ENCODE results near the gene DEAF1.

DNA sequence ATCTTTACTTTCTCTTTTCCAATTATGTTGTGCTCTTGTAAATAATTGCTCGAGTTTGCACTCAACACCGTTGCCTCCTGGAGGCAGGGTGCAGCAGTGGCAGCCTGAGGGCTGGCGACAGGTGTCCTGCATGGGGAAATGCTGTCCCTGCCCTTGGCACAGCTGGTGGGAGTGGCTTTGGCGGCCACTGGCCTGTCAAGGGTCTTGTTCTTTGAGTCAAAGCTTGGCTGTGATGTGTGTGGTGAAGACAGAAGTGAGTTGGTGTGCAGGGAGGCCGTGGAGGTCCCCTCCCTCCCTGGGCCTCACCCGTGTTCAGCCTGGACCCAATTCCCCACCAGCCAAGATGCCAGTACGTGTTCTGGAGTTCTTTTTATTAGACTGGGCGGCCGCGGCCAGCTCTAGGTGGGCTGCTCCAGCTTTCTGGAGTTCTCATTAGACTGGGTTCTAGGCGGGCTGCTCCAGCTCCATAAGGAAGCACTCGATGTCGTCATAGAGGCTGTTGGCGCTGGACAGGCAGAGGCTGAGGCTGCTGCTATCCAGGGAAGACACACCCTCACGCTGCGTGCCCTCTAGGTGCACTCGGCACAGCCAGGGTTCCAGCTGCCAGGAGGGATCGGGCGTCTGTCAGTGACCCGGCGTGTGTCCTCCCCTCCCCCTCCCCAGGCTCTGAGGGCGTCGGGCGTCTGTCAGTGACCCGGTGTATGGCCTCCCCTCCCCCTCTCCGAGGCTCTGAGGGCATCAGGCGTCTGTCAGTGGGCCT lies 82.6 kb downstream of the DEAF1 start:
- TF ChIP-seq ZNF274 (IDR thresholded peaks at IDR 0.05; ENCODE audit: low read depth, low read length) = no peak
- TF ChIP-seq, protein P1, sequence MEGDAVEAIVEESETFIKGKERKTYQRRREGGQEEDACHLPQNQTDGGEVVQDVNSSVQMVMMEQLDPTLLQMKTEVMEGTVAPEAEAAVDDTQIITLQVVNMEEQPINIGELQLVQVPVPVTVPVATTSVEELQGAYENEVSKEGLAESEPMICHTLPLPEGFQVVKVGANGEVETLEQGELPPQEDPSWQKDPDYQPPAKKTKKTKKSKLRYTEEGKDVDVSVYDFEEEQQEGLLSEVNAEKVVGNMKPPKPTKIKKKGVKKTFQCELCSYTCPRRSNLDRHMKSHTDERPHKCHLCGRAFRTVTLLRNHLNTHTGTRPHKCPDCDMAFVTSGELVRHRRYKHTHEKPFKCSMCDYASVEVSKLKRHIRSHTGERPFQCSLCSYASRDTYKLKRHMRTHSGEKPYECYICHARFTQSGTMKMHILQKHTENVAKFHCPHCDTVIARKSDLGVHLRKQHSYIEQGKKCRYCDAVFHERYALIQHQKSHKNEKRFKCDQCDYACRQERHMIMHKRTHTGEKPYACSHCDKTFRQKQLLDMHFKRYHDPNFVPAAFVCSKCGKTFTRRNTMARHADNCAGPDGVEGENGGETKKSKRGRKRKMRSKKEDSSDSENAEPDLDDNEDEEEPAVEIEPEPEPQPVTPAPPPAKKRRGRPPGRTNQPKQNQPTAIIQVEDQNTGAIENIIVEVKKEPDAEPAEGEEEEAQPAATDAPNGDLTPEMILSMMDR (IDR thresholded peaks at IDR 0.05 in 2 of 3, conservative IDR thresholded peaks at IDR 0.05 in 1 of 3; ENCODE audit: borderline replicate concordance in 1 of 3, insufficient read depth in 1 of 3, low read depth in 2 of 3, low read length in 2 of 3) = peak in 2 of 3 experiments; percentile 61 to 62; a peak in 4 of 6 replicates

Data from HCT116 (cell line).